Measurements from ENCODE around the gene CLEC4F. TPM values are rescaled to one million over a fixed set of nuclear protein-coding genes. Genes with fewer than 3 reads are reported as not detected.
A peak's percentile ranks its signal among the peaks of the same experiment; 100 is the strongest.

The CLEC4F gene
- not detected in 2 replicates for total RNA-seq

- no peak within 1 kb of the TSS for H3K4me3 ChIP-seq (ENCODE audit: low read depth, low read length)
- TF ChIP-seq CTCF (conservative IDR thresholded peaks at IDR 0.05; ENCODE audit: low read depth, low read length) = no peak
- no peak for DNase-seq (ENCODE audit: low read depth)
Observed at GRCh38 chr2:70820499-70820898, at the start of gene CLEC4F. CLEC4F (minus strand) TSS chr2:70820599; CDS start chr2:70820523, 76 bp downstream.

GRCh38 chr2:70868970-70869369 is 48.6 kb upstream of the CLEC4F start:
- no peak for TF ChIP-seq CTCF (conservative IDR thresholded peaks at IDR 0.05; ENCODE audit: low read depth, low read length)
- H3K4me3 ChIP-seq (ENCODE audit: low read depth, low read length) = no peak overlapping the region
- no peak for DNase-seq (ENCODE audit: low read depth)

- DNase-seq (ENCODE audit: low read depth) = peak; percentile 7
- peak overlapping the region; percentile 7 for H3K4me3 ChIP-seq (ENCODE audit: low read depth, low read length)
- TF ChIP-seq CTCF (conservative IDR thresholded peaks at IDR 0.05; ENCODE audit: low read depth, low read length) = peak; percentile 98
Observed at GRCh38 chr2:70861777-70862625, 41.6 kb upstream of the CLEC4F start.

- no peak overlapping the region for H3K4me3 ChIP-seq (ENCODE audit: low read depth, low read length)
- TF ChIP-seq CTCF (conservative IDR thresholded peaks at IDR 0.05; ENCODE audit: low read depth, low read length) = no peak
- DNase-seq (ENCODE audit: low read depth) = no peak
Observed at GRCh38 chr2:70855667-70856066, 35.3 kb upstream of the CLEC4F start.

- no peak for DNase-seq (ENCODE audit: low read depth)
- TF ChIP-seq CTCF (conservative IDR thresholded peaks at IDR 0.05; ENCODE audit: low read depth, low read length) = no peak
- H3K4me3 ChIP-seq (ENCODE audit: low read depth, low read length) = no peak overlapping the region
Observed at GRCh38 chr2:70854411-70854810, 34.0 kb upstream of the CLEC4F start.

- TF ChIP-seq CTCF (conservative IDR thresholded peaks at IDR 0.05; ENCODE audit: low read depth, low read length) = no peak
- DNase-seq (ENCODE audit: low read depth) = no peak
- H3K4me3 ChIP-seq (ENCODE audit: low read depth, low read length) = no peak overlapping the region
Observed at GRCh38 chr2:70852824-70853223, 32.4 kb upstream of the CLEC4F start.

GRCh38 chr2:70851704-70852103 is 31.3 kb upstream of the CLEC4F start:
- DNase-seq (ENCODE audit: low read depth) = no peak
- TF ChIP-seq CTCF (conservative IDR thresholded peaks at IDR 0.05; ENCODE audit: low read depth, low read length) = no peak
- no peak overlapping the region for H3K4me3 ChIP-seq (ENCODE audit: low read depth, low read length)

Data from epithelial cell of proximal tubule (primary cell).